HG03280 (cell line): Measurements from ENCODE around the gene PCNX1.
"Not testable (repeated sequence)": the region's sequence is repeated elsewhere in the genome, so short reads cannot be mapped to it uniquely, and the experiment has no call there.

ENCODE experiments used
- ATAC-seq: cut with Tn5 transposase; IDR thresholded peaks from one replicate; pipeline ENCODE4 v1.9.1; 2021; ENCODE audit warnings: mild to moderate bottlenecking, moderate library complexity; ENCODE audit not compliant: unreplicated experiment

The PCNX1 gene

DNA sequence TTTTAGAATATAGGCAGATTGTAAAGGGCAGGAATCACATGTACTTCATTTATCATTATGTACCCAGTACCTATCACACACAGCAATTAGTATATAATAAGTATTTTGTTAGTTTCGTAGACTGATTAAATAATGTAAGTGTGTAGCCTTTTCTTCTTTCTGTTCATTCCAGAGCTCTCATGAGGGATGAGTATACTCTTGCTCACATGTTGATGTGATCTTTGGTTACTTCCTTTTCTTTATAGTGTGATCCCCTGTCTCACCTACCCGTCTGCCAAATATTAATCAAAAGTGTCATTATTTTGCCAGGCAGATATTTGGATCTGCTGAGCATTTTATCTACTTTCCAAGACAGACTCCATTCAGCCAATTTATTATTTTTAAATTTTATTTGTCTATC, 156.1 kb downstream of the PCNX1 start:
- ATAC-seq: no peak

DNA sequence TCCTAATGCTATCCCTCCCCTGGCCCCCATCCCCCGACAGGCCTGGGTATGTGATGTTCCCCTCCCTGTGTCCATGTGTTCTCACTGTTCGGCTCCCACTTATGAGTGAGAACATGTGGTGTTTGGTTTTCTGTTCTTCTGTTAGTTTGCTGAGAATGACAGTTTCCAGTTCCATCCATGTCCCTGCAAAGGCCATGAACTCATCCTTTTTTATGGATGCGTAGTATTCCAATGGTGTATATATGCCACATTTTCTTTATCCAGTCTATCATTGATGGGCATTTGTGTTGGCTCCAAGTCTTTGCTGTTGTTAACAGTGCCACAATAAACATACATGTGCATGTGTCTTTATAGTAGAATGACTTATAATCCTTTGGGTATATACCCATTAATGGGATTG, 157.5 kb downstream of the PCNX1 start:
- not testable (repeated sequence) for ATAC-seq

GRCh38 chr14:71070169-71070568, 162.9 kb downstream of the PCNX1 start:
- no peak for ATAC-seq

DNA sequence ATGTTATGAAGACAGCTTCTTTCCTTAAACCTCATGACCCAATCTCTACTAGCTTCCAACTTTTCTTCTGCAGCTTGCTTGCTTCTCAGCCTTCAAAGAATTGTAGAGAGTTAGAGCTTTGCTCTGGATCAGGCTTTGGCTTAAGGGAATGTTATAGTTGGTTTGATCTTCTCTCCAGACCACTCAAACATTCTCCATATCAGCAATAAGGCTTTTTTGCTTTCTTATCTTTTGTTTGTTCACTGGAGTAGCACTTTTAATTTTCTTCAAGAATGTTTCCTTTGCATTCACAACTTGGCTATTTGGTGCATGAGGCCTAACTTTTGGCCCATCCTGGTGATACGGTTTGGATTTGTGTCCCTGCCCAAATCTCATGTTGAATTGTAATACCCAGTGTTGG, 163.8 kb downstream of the PCNX1 start:
- no peak for ATAC-seq

GRCh38 chr14:71076462-71077092, 169.3 kb downstream of the PCNX1 start:
- no peak for ATAC-seq

- ATAC-seq: no peak
Observed at GRCh38 chr14:71078500-71078899, 171.2 kb downstream of the PCNX1 start.

- ATAC-seq: no peak
Observed at GRCh38 chr14:71086567-71086966, 179.3 kb downstream of the PCNX1 start.

- no peak for ATAC-seq
Observed at GRCh38 chr14:71089971-71090370, 182.7 kb downstream of the PCNX1 start.

DNA sequence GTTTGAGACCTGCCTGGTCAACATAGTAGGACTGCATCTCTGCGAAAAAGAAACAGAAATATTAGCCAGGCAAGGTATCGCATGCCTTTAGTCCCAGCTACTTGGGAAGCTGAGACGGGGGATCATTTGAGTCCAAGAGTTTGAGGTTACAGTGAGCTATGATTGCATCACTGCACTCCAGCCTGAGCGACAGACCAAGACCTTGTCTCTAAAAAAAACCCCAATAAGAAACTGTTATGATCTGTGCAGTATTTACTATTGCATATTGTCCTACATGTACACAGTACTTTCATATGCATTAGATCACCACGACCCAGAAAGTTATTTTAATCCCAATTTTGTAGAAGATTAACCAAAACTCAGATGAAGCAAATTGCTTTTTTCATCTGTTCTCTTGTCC, 187.5 kb downstream of the PCNX1 start:
- no peak for ATAC-seq

GRCh38 chr14:71096947-71097346, 189.7 kb downstream of the PCNX1 start:
- ATAC-seq: no peak

DNA sequence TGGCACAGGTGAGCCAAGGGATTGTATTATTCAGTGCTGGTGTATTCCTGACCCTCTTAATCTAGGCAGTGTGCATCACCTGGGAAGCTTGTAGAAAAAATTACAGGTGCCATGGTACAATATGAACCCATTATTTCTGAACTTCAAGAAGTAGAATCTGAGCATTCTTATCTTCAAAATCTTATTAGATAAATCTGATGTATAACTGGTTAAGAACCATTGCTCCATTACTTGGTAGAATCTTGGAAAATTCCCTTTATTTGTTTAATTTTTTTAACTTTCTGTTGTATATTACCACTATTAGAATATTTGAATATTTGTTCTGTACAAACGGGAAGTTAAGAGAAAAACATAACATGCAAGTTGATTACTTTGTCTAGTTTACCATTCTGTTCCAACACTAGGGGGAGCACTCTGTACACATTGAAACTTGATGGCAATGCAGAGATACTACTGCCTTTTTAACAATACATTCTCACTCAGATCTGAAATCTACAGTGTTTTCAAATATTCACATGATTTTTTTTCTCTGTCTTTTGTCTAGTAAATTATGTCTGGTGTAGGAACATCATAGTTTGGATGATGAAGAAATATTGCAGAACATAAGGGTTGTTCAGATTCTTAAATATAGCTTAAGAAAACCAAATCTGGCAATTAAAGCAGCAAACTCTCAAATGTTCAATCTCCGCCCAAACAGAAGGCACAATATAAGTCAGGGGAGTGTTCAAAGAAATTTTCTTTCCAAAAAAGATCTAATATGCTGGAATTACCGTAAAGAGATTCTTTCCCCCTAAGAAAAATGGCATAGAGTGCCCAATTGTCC, 196.6 kb downstream of the PCNX1 start:
- ATAC-seq: no peak

DNA sequence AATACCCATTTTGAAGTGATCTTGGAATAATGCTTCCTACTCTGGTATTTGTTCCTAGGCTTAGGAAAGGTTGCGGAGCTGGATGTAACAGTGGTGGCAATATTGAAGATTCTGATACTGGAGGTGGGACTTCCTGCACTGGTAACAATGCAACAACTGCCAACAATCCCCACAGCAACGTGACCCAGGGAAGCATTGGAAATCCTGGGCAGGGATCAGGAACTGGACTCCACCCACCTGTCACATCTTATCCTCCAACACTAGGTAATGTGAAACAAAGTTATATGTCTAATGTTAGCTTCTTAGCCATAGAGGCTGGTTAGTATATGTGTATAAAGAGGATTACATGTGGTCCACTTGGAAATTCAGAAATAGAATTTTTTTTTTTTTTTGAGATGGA, 197.9 kb downstream of the PCNX1 start:
- no peak for ATAC-seq

- ATAC-seq: no peak
Observed at GRCh38 chr14:71107921-71108320, 200.7 kb downstream of the PCNX1 start.

- ATAC-seq: no peak
Observed at GRCh38 chr14:71108398-71109119, 201.3 kb downstream of the PCNX1 start.

DNA sequence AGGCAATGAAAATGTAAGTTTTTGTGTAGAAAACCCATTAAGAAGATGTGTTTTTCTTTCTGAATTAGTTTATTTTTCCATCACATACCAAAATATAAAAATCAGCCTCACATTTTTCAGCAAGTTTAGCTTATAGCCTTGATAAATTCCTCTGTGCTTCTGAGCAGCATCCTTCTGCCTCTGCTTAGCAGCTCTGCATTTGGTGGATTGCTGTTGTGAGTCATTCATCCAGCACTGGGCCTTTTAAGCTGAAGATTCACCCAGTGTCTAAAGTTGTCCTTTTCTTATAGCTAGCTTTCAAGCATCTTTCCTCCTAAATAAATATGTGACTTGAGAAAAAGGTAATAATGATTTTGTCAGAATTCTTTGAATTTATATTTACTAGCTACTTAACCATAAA, 206.1 kb downstream of the PCNX1 start:
- no peak for ATAC-seq

- no peak for ATAC-seq
Observed at GRCh38 chr14:71114565-71114964, 207.3 kb downstream of the PCNX1 start.

DNA sequence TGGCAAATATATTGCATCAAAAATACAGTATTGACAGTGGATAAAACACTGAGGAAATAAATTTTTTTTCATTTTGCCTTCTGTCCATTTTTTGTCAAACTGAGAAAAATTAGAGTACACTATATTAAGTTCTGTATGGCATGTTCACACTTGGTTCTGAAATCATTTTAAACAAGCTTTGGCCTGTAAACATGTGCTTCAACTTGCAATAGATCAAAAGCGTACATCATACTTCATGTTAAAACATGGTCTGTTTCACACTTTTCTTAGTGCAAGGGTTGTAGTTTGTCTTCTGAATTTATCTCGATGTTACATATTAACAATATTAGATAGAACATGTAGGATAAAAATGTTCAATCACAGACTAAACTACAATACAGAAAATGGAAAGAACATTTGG, 208.0 kb downstream of the PCNX1 start:
- ATAC-seq: no peak

DNA sequence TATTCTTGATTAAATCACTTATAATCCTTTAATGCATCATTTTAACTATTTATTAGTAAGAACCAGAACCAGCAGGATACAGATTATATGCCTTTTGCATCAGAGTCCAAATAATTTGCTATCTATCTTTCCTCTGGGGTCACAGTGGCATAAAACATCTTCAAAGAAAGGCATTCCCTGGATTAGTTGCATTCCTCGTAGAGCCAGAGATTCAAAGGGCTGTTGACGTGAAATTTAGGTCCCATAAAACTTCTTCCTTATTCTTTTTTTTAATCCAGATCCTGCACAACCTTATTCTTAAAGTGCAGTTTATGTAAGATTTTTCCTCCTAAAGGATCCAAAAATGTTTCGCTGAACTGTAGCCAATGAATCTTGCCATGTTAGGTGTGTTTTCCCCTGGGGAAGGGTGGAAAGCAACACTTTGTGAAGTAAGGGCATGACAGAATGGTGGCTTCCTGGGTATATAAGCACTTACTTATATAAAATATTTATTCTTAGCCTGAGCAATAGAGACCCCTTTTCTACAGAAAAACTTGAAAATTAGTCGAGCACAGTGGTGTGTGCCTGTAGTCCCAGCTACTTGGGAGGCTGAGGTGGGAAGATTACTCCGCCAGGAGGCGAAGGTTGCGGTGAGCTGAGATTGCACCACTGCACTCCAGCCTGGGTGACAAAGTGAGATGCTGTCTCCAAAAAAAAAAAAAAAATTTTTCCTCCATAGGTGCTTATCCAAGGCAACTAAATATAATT, 208.7 kb downstream of the PCNX1 start:
- no peak for ATAC-seq

DNA sequence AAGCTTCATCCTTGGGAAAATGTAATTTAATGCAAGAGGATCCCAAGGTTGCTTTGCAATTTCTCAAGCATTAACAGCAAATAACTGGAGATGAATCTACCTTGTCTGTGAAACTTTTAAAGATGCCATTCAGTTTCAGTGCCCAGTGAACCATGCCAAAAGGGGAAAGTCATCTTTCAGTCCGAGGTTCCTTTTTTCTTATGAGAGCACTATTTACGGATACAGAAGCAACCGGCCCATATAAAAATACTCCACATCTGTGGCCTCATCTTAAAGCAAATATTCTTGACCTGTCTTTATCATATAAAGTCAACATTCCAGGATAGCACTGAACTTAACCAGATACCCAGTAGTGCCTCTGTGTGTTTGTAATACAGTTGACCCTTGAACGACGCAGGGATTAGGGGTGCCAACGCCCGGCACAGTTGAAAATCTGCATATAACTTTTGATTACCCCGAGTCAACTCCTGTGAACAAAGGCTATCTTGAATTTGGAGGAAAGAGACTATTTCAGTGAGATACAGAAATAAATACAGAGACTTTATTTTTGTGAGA, 209.4 kb downstream of the PCNX1 start:
- ATAC-seq: no peak

DNA sequence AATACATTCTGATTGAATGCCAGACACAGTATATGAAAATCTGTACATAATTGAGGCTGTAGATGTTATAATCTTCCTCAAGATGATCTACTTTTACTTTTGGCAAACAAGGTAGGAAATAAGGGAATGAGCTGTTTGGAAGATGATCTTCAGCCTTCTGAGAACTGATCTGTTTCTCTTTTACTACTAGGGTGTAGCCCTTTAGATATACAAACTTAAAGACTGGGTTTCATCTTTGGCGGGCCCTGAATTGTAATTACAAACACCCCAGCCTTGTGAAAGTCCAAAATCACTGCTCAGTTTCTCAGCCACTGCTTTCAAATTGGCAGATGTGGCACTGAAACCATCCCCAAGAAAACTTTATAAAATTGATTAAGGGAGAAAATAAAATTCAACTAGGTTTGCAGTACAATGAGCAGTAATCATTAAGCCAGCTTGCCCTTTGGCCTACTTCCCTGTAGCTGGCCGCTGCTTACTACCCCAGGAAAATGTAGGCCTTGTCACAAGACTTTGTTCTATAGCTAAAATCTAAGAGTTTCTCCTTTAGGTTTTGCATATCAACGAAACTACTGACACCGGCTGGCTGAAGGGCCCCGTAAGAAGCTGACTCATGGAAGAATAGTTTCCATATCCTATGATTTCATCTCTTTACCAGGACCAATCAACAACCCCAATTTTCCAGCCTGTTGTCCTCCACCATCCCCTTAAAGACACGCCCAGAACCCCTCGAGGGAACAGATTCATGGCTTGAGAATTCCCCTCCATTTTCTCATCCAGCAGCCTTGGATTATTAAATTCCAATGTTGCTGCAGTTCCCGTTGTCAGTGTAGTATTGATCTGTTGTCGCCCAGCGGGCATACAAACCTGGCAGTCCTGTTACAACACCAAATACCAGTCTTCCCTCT, 210.8 kb downstream of the PCNX1 start:
- ATAC-seq: no peak
